Left ventricle myocardium inferior (tissue), 1 donor: ENCODE results near the gene MT1G. TPM values are rescaled to one million over a fixed set of nuclear protein-coding genes. Genes with fewer than 3 reads are reported as not detected.

Experiments
- DNase-seq: peaks from one replicate; pipeline ENCODE4 v3.0.0-alpha.2; 2020
- H3K27ac ChIP-seq: fragments of 200-600 bp; replicated peaks from 2 replicates; pipeline ENCODE4 v1.8.0; 2021
- H3K27me3 ChIP-seq: fragments of 200-600 bp; 2 replicates; pipeline ENCODE4 v1.8.0; 2021; ENCODE audit warnings: low read depth
- H3K36me3 ChIP-seq: fragments of 200-600 bp; 2 replicates; pipeline ENCODE4 v1.8.0; 2021
- H3K4me1 ChIP-seq: fragments of 200-600 bp; 2 replicates; pipeline ENCODE4 v1.8.0; 2021
- H3K4me3 ChIP-seq: fragments of 200-600 bp; 2 replicates; pipeline ENCODE4 v1.8.0; 2021; ENCODE audit warnings: mild to moderate bottlenecking, moderate library complexity
- H3K9me3 ChIP-seq: fragments of 200-600 bp; replicated peaks from 2 replicates; pipeline ENCODE4 v1.8.0; 2021
- intact Hi-C: fragments of 100-400 bp; cut with micrococcal nuclease; formaldehyde crosslinking; loops from one replicate; pipeline ENCODE4 v1.11.0; 2022
- total RNA-seq: library from RNA; stranded (reverse); fragmentation: NEBNext Ultra II Directional; extraction: Animal tissue kit (Norgen Biotek cat#: 25700); gene quantifications from one replicate; pipeline ENCODE4 v1.2.1, GENCODE V29; 2021
- TF ChIP-seq, protein P1 (sequence below): fragments of 200-600 bp; IDR thresholded peaks from 2 replicates; pipeline ENCODE4 v1.8.0; 2021; ENCODE audit warnings: antibody characterized with exemption, mild to moderate bottlenecking, borderline replicate concordance
- donor health status: DM: no; HTN: yes; CAD: no; lungs with severe emphysema.

Gene MT1G
- total RNA-seq, 1 donor from 2014 or later, result not detected

DNA sequence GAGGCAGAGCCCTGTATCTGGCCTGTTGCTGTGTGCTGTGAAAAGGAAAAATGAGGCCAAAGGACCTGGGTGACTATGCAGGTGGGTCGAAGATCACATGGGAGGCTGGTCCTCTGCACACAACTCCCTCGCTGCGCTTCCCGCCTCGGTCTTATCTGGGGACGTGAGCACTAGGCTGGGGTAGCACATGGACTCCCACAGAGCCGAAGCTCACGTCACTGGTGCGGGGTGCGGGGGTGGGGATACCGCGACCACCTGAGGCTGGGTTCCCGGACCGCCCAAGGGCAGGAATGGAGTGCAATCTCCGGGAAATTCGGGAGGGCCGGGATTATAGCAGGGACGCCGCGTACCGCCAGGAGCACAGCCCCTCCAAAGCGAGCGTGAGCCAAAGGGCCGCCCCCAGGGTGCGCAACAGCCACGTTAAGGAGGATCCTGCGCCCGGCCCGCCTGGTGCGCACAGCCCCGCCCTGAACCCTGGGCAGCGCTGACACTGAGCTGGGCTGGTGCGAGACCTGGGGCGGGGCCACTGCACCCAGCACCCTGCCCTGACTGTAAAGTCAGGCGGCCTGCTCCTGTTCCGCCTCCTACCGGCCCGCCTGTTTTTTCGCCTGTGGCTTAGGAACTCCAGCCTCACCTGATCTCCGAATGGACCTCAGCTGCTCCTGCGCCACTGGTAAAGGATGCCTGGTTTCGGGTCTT is 24.6 kb downstream of the MT1G start:
- TF ChIP-seq, protein P1, sequence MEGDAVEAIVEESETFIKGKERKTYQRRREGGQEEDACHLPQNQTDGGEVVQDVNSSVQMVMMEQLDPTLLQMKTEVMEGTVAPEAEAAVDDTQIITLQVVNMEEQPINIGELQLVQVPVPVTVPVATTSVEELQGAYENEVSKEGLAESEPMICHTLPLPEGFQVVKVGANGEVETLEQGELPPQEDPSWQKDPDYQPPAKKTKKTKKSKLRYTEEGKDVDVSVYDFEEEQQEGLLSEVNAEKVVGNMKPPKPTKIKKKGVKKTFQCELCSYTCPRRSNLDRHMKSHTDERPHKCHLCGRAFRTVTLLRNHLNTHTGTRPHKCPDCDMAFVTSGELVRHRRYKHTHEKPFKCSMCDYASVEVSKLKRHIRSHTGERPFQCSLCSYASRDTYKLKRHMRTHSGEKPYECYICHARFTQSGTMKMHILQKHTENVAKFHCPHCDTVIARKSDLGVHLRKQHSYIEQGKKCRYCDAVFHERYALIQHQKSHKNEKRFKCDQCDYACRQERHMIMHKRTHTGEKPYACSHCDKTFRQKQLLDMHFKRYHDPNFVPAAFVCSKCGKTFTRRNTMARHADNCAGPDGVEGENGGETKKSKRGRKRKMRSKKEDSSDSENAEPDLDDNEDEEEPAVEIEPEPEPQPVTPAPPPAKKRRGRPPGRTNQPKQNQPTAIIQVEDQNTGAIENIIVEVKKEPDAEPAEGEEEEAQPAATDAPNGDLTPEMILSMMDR, result peak; percentile 54
- no peaks in the 10 kb centered on the region for H3K36me3 ChIP-seq
- intact Hi-C loops, result no loop called here
- H3K4me3 ChIP-seq, result peak overlapping the region; percentile 60
- DNase-seq, result peak; percentile 66
- no peaks in the 10 kb centered on the region for H3K9me3 ChIP-seq
- H3K4me1 ChIP-seq, result peaks cover 23% of the 10 kb centered on the region
- H3K27ac ChIP-seq, result peak overlapping the region; percentile 33
- peaks cover 86% of the 10 kb centered on the region for H3K27me3 ChIP-seq

DNA sequence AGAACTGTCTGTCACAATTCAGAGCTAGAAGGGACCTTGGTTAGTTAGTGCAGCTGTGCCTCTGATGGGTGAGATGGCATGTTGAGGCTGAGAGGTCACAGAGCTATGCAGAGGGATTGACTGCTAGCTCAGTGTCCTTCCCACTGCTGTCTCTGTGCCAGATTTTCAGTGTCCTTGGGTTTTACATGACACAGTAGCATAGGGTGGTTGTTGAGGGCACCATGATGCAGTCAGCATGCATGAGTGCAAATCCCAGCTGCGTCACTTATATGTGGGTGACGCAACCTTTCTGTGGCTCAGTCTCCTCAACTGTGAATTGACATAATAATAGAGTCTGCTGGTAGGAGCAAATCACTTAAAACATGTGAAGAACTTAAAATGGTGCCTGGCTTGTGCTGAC is 26.7 kb downstream of the MT1G start:
- Histone ChIP-seq H3K27me3 (peaks cover 84% of the 10 kb centered on the region), H3K9me3 (no peaks in the 10 kb centered on the region), H3K36me3 (no peaks in the 10 kb centered on the region), H3K4me3 (no peak overlapping the region), H3K27ac (no peak overlapping the region), H3K4me1 (peaks cover 29% of the 10 kb centered on the region)
- TF ChIP-seq, protein P1, result no peak
- DNase-seq, result no peak
- intact Hi-C loops, result no loop called here

DNA sequence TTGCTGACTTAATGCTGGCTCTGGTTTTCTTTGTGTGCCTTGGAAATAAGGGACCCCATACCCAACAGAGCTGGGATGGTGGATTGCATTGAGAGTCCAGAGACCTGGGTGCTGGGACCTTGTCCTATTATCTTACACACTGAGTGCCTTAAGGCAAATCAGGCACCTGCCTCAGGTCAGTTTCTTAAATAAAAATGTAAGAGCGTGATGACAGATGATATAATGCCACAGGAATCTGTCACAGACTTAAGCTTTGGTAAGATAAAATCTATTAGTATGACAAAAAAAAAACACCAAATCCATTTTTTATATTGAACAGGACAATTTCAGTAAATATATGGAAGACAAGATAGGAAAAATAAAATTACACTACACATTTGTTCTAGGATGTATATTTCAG is 27.8 kb downstream of the MT1G start:
- TF ChIP-seq, protein P1, result no peak
- H3K36me3 ChIP-seq, result no peaks in the 10 kb centered on the region
- intact Hi-C loops, result no loop called here
- no peak overlapping the region for H3K27ac ChIP-seq
- H3K9me3 ChIP-seq, result no peaks in the 10 kb centered on the region
- peaks cover 84% of the 10 kb centered on the region for H3K27me3 ChIP-seq
- H3K4me1 ChIP-seq, result peaks cover 35% of the 10 kb centered on the region
- no peak for DNase-seq
- H3K4me3 ChIP-seq, result no peak overlapping the region

DNA sequence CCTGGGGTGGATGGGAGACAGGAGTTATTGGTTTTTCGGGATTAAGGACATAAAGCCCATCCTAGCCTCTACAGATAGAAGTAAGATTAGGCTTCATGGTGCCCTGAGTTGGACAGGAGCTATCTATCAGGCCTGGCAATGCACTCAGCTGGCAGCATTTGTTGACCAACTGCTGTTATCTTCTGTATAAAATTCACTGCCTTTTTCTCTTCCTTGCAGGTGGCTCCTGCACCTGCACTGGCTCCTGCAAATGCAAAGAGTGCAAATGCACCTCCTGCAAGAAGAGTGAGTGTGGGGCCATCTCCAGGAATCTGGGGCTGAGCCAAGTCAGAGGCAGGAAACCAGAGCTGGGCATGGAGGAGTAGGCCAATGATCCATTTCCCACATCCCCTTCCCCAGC is 28.8 kb downstream of the MT1G start:
- peaks cover 84% of the 10 kb centered on the region for H3K27me3 ChIP-seq

DNA sequence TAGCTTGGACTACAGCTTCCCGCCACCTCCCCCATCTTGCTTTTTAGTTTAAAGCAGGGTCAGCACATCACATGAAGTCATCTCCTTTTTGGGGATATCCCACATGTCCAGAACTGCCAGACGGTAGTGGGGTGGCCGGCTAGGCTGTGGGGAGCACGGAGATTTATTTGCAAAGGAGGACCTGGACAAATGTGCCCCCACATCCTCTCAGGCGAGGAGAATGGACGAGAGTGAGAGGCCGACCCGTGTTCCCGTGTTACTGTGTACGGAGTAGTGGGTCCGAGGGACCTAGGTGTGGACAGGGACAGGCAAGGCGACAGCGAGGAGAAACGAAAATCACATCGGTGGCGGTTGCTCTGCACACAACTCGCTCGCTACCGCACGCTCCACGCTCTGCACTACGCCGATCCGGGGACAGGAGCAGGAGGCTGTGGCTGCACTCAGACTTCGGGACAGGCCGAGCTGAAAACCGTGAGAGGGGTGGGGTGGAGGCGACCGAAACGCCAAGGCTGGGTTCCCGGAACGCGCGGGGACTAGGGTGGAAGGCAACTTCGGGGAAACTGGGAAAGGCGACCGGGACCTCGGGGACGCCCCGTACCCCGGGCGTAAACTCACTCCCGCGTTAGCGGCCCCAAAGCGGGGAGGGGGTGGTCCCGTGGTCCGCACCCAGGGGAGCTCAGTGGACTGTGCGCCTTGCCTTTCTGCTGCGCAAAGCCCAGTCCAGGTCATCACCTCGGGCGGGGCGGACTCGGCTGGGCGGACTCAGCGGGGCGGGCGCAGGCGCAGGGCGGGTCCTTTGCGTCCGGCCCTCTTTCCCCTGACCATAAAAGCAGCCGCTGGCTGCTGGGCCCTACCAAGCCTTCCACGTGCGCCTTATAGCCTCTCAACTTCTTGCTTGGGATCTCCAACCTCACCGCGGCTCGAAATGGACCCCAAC is 29.8 kb downstream of the MT1G start, which contains the start of gene MT1A:
TSS of gene MT1A (plus strand) at position 853 of the 937 bp plus-strand sequence. CDS start at position 926, 73 bp downstream.
- H3K9me3 ChIP-seq, result no peaks in the 10 kb centered on the region
- peaks cover 80% of the 10 kb centered on the region for H3K27me3 ChIP-seq
- peak within 1 kb of the TSS; percentile 70 for H3K4me3 ChIP-seq
- peak; percentile 83 for DNase-seq
- intact Hi-C loops, result no loop called here
- peak within 1 kb of the TSS; percentile 81 for H3K27ac ChIP-seq
- TF ChIP-seq, protein P1, result no peak
- H3K36me3 ChIP-seq, result no peaks in the 10 kb centered on the region
- peaks cover 28% of the 10 kb centered on the region for H3K4me1 ChIP-seq

More for the DNA sequence above, 28.8 kb downstream of the MT1G start:
- intact Hi-C loops, result no loop called here
- peaks cover 37% of the 10 kb centered on the region for H3K4me1 ChIP-seq
- no peak for DNase-seq
- no peaks in the 10 kb centered on the region for H3K36me3 ChIP-seq
- H3K4me3 ChIP-seq, result peak overlapping the region; percentile 70
- TF ChIP-seq, protein P1, result no peak
- H3K27ac ChIP-seq, result peak overlapping the region; percentile 81
- no peaks in the 10 kb centered on the region for H3K9me3 ChIP-seq
